Measurements from ENCODE around the gene RBM12. TPM values are rescaled to one million over a fixed set of nuclear protein-coding genes. Genes with fewer than 3 reads are reported as not detected.

Gene RBM12
- total RNA-seq, 1 donor, result 55.7 TPM

GRCh38 chr20:35669681-35670080 lies 5.0 kb upstream of the RBM12 start:
- Histone ChIP-seq H3K4me1 (ENCODE audit: insufficient read depth, low read length) (no peaks in the 10 kb centered on the region), H3K9me3 (ENCODE audit: low read depth, low read length) (no peaks in the 10 kb centered on the region), H3K27me3 (ENCODE audit: insufficient read depth, low read length) (no peaks in the 10 kb centered on the region), H3K4me3 (ENCODE audit: low read length) (no peak overlapping the region)

- Histone ChIP-seq H3K9me3 (ENCODE audit: low read depth, low read length) (no peaks in the 10 kb centered on the region), H3K4me3 (ENCODE audit: low read length) (no peak overlapping the region), H3K27me3 (ENCODE audit: insufficient read depth, low read length) (no peaks in the 10 kb centered on the region), H3K4me1 (ENCODE audit: insufficient read depth, low read length) (no peaks in the 10 kb centered on the region)
These were observed 4.5 kb upstream of the RBM12 start for GRCh38 chr20:35669221-35669620.

- Histone ChIP-seq H3K4me3 (ENCODE audit: low read length) (no peak overlapping the region), H3K4me1 (ENCODE audit: insufficient read depth, low read length) (peaks cover 27% of the 10 kb centered on the region), H3K9me3 (ENCODE audit: low read depth, low read length) (no peaks in the 10 kb centered on the region), H3K27me3 (ENCODE audit: insufficient read depth, low read length) (no peaks in the 10 kb centered on the region)
These were observed 1.2 kb upstream of the RBM12 start for GRCh38 chr20:35665949-35666288.

- H3K4me1 ChIP-seq (ENCODE audit: insufficient read depth, low read length), result peaks cover 43% of the 10 kb centered on the region
- H3K9me3 ChIP-seq (ENCODE audit: low read depth, low read length), result no peaks in the 10 kb centered on the region
- no peaks in the 10 kb centered on the region for H3K27me3 ChIP-seq (ENCODE audit: insufficient read depth, low read length)
- H3K4me3 ChIP-seq (ENCODE audit: low read length), result peak overlapping the region; percentile 82
These were observed 909 bp downstream of the RBM12 start for GRCh38 chr20:35663516-35664465.

- Histone ChIP-seq H3K4me3 (ENCODE audit: low read length) (no peak overlapping the region), H3K27me3 (ENCODE audit: insufficient read depth, low read length) (no peaks in the 10 kb centered on the region), H3K9me3 (ENCODE audit: low read depth, low read length) (no peaks in the 10 kb centered on the region), H3K4me1 (ENCODE audit: insufficient read depth, low read length) (peaks cover 51% of the 10 kb centered on the region)
These were observed 2.1 kb downstream of the RBM12 start for GRCh38 chr20:35662551-35662950.

- Histone ChIP-seq H3K27me3 (ENCODE audit: insufficient read depth, low read length) (no peaks in the 10 kb centered on the region), H3K4me1 (ENCODE audit: insufficient read depth, low read length) (peaks cover 55% of the 10 kb centered on the region), H3K4me3 (ENCODE audit: low read length) (no peak overlapping the region), H3K9me3 (ENCODE audit: low read depth, low read length) (no peaks in the 10 kb centered on the region)
These were observed 2.8 kb downstream of the RBM12 start for GRCh38 chr20:35661908-35662307.

- Histone ChIP-seq H3K9me3 (ENCODE audit: low read depth, low read length) (no peaks in the 10 kb centered on the region), H3K4me3 (ENCODE audit: low read length) (no peak overlapping the region), H3K4me1 (ENCODE audit: insufficient read depth, low read length) (peaks cover 59% of the 10 kb centered on the region), H3K27me3 (ENCODE audit: insufficient read depth, low read length) (no peaks in the 10 kb centered on the region)
These were observed 3.6 kb downstream of the RBM12 start for GRCh38 chr20:35661053-35661452.

GRCh38 chr20:35660122-35660937 lies 4.4 kb downstream of the RBM12 start:
- no peak overlapping the region for H3K4me3 ChIP-seq (ENCODE audit: low read length)
- no peaks in the 10 kb centered on the region for H3K9me3 ChIP-seq (ENCODE audit: low read depth, low read length)
- peaks cover 59% of the 10 kb centered on the region for H3K4me1 ChIP-seq (ENCODE audit: insufficient read depth, low read length)
- H3K27me3 ChIP-seq (ENCODE audit: insufficient read depth, low read length), result no peaks in the 10 kb centered on the region

GRCh38 chr20:35657271-35657670 lies 7.4 kb downstream of the RBM12 start:
- Histone ChIP-seq H3K27me3 (ENCODE audit: insufficient read depth, low read length) (no peaks in the 10 kb centered on the region), H3K4me1 (ENCODE audit: insufficient read depth, low read length) (peaks cover 45% of the 10 kb centered on the region), H3K4me3 (ENCODE audit: low read length) (no peak overlapping the region), H3K9me3 (ENCODE audit: low read depth, low read length) (no peaks in the 10 kb centered on the region)

- no peak overlapping the region for H3K4me3 ChIP-seq (ENCODE audit: low read length)
- H3K9me3 ChIP-seq (ENCODE audit: low read depth, low read length), result no peaks in the 10 kb centered on the region
- H3K27me3 ChIP-seq (ENCODE audit: insufficient read depth, low read length), result no peaks in the 10 kb centered on the region
- peaks cover 21% of the 10 kb centered on the region for H3K4me1 ChIP-seq (ENCODE audit: insufficient read depth, low read length)
These were observed 10.3 kb downstream of the RBM12 start for GRCh38 chr20:35654415-35654814.

- Histone ChIP-seq H3K4me3 (ENCODE audit: low read length) (no peak overlapping the region), H3K9me3 (ENCODE audit: low read depth, low read length) (no peaks in the 10 kb centered on the region), H3K4me1 (ENCODE audit: insufficient read depth, low read length) (peaks cover 17% of the 10 kb centered on the region), H3K27me3 (ENCODE audit: insufficient read depth, low read length) (no peaks in the 10 kb centered on the region)
These were observed 10.8 kb downstream of the RBM12 start for GRCh38 chr20:35653893-35654292.

- H3K4me3 ChIP-seq (ENCODE audit: low read length), result no peak overlapping the region
- peaks cover 13% of the 10 kb centered on the region for H3K4me1 ChIP-seq (ENCODE audit: insufficient read depth, low read length)
- no peaks in the 10 kb centered on the region for H3K27me3 ChIP-seq (ENCODE audit: insufficient read depth, low read length)
These were observed 11.3 kb downstream of the RBM12 start for GRCh38 chr20:35653430-35653734.

GRCh38 chr20:35652641-35653429 lies 11.9 kb downstream of the RBM12 start:
- Histone ChIP-seq H3K4me3 (ENCODE audit: low read length) (no peak overlapping the region), H3K9me3 (ENCODE audit: low read depth, low read length) (no peaks in the 10 kb centered on the region), H3K27me3 (ENCODE audit: insufficient read depth, low read length) (no peaks in the 10 kb centered on the region), H3K4me1 (ENCODE audit: insufficient read depth, low read length) (peaks cover 10% of the 10 kb centered on the region)

More at GRCh38 chr20:35653430-35653734, 11.3 kb downstream of the RBM12 start:
- H3K9me3 ChIP-seq (ENCODE audit: low read depth, low read length), result no peaks in the 10 kb centered on the region

GRCh38 chr20:35651958-35652357 lies 12.7 kb downstream of the RBM12 start:
- Histone ChIP-seq H3K4me3 (ENCODE audit: low read length) (no peak overlapping the region), H3K9me3 (ENCODE audit: low read depth, low read length) (no peaks in the 10 kb centered on the region), H3K4me1 (ENCODE audit: insufficient read depth, low read length) (peaks cover 4% of the 10 kb centered on the region), H3K27me3 (ENCODE audit: insufficient read depth, low read length) (no peaks in the 10 kb centered on the region)

- Histone ChIP-seq H3K4me3 (ENCODE audit: low read length) (no peak overlapping the region), H3K4me1 (ENCODE audit: insufficient read depth, low read length) (peaks cover 3% of the 10 kb centered on the region), H3K27me3 (ENCODE audit: insufficient read depth, low read length) (no peaks in the 10 kb centered on the region), H3K9me3 (ENCODE audit: low read depth, low read length) (no peaks in the 10 kb centered on the region)
These were observed 14.1 kb downstream of the RBM12 start for GRCh38 chr20:35650632-35651031.

All from mononuclear cell (primary cell).